Measurements from ENCODE around the gene FBXO21. TPM values are rescaled to one million over a fixed set of nuclear protein-coding genes. Genes with fewer than 3 reads are reported as not detected.

Gene FBXO21
- total and polyA plus RNA-seq, 2 donors (not counting 1 experiment from before 2014, with no cell fraction given), result 28.2 to 55.7 TPM

- Histone ChIP-seq H3K27me3 (replicated peaks in 1 of 4; ENCODE audit: control extremely low read depth in 1 of 4, control insufficient read depth in 3 of 4, insufficient read depth in 4 of 4, low read length in 3 of 4) (no peaks in the 10 kb centered on the region), H3K9ac (ENCODE audit: low read length) (no peak overlapping the region), H3K4me2 (replicated peaks; ENCODE audit: low read depth, low read length, poor library complexity, severe bottlenecking) (no peak overlapping the region), H2AFZ (ENCODE audit: insufficient read depth, low read depth, low read length, poor library complexity, severe bottlenecking) (no peak overlapping the region), H3K79me2 (ENCODE audit: control insufficient read depth, insufficient read depth, low read length) (peaks cover 11% of the 10 kb centered on the region), H3K36me3 (replicated peaks in 1 of 2; ENCODE audit: control extremely low read depth in 1 of 2, control insufficient read depth in 1 of 2, extremely low read depth in 1 of 2, insufficient read depth in 2 of 2, low read length in 1 of 2) (peaks cover 2 to 84% of the 10 kb centered on the region in 2 experiments), H3K4me1 (ENCODE audit: control insufficient read depth in 2 of 2, insufficient read depth in 2 of 2, low read length in 2 of 2) (no peaks in the 10 kb centered on the region), H3K4me3 (ENCODE audit: control extremely low read depth in 1 of 5, extremely low read depth in 1 of 5, insufficient read depth in 1 of 5, low read depth in 2 of 5, low read length in 4 of 5) (no peak overlapping the region), H3K9me3 (ENCODE audit: control extremely low read depth in 1 of 3, control insufficient read depth in 2 of 3, insufficient read depth in 1 of 3, low read length in 2 of 3) (peaks cover 1 to 7% (median 3%) of the 10 kb centered on the region in 3 donors), H4K20me1 (ENCODE audit: control insufficient read depth, insufficient read depth, low read length, poor library complexity, severe bottlenecking) (peaks cover 7% of the 10 kb centered on the region), H3K27ac (ENCODE audit: low read length in 2 of 2) (no peak overlapping the region)
- Mint-ChIP-seq H3K27me3 (no peaks in the 10 kb centered on the region), H3K4me1 (no peaks in the 10 kb centered on the region), H3K4me3 (no peak overlapping the region), H3K27ac (no peak overlapping the region), H3K9me3 (ENCODE audit: insufficient read depth) (no peaks in the 10 kb centered on the region)
- POLR2A ChIA-PET, result no interaction called here
- intact Hi-C loops (cut with micrococcal nuclease), result no loop called here
- no peak for ATAC-seq (ENCODE audit: low read depth)
- 97% methylated on average over 10 of the region's 10 CpGs for WGBS (ENCODE audit: insufficient coverage)
- no peak for TF ChIP-seq EZH2 (IDR thresholded peaks at IDR 0.05; ENCODE audit: borderline replicate concordance, insufficient read depth, low read depth, low read length, poor library complexity, severe bottlenecking)
- TF ChIP-seq CTCF (IDR thresholded peaks at IDR 0.05), result no peak
- DNase-seq, result no peak
- CTCF ChIA-PET, result no interaction called here
Observed at GRCh38 chr12:117178301-117178700, 12.0 kb downstream of the FBXO21 start.

- TF ChIP-seq CTCF (IDR thresholded peaks at IDR 0.05), result no peak
- no peak for TF ChIP-seq EZH2 (IDR thresholded peaks at IDR 0.05; ENCODE audit: borderline replicate concordance, insufficient read depth, low read depth, low read length, poor library complexity, severe bottlenecking)
- Histone ChIP-seq H3K79me2 (ENCODE audit: control insufficient read depth, insufficient read depth, low read length) (no peaks in the 10 kb centered on the region), H3K4me3 (ENCODE audit: control extremely low read depth in 1 of 5, extremely low read depth in 1 of 5, insufficient read depth in 1 of 5, low read depth in 2 of 5, low read length in 4 of 5) (no peak overlapping the region), H2AFZ (ENCODE audit: insufficient read depth, low read depth, low read length, poor library complexity, severe bottlenecking) (no peak overlapping the region), H3K4me2 (replicated peaks; ENCODE audit: low read depth, low read length, poor library complexity, severe bottlenecking) (no peak overlapping the region), H3K27me3 (replicated peaks in 1 of 4; ENCODE audit: control extremely low read depth in 1 of 4, control insufficient read depth in 3 of 4, insufficient read depth in 4 of 4, low read length in 3 of 4) (no peaks in the 10 kb centered on the region), H4K20me1 (ENCODE audit: control insufficient read depth, insufficient read depth, low read length, poor library complexity, severe bottlenecking) (peaks cover 14% of the 10 kb centered on the region), H3K4me1 (ENCODE audit: control insufficient read depth in 2 of 2, insufficient read depth in 2 of 2, low read length in 2 of 2) (no peaks in the 10 kb centered on the region), H3K9me3 (ENCODE audit: control extremely low read depth in 1 of 3, control insufficient read depth in 2 of 3, insufficient read depth in 1 of 3, low read length in 2 of 3) (no peaks in the 10 kb centered on the region), H3K9ac (ENCODE audit: low read length) (no peak overlapping the region), H3K27ac (ENCODE audit: low read length in 2 of 2) (no peak overlapping the region), H3K36me3 (replicated peaks in 1 of 2; ENCODE audit: control extremely low read depth in 1 of 2, control insufficient read depth in 1 of 2, extremely low read depth in 1 of 2, insufficient read depth in 2 of 2, low read length in 1 of 2) (peaks cover 22 to 91% of the 10 kb centered on the region in 2 experiments)
- Mint-ChIP-seq H3K27me3 (no peaks in the 10 kb centered on the region), H3K9me3 (ENCODE audit: insufficient read depth) (no peaks in the 10 kb centered on the region), H3K4me3 (no peak overlapping the region), H3K27ac (no peak overlapping the region), H3K4me1 (no peaks in the 10 kb centered on the region)
- no peak for ATAC-seq (ENCODE audit: low read depth)
- intact Hi-C loops (cut with micrococcal nuclease), result no loop called here
- CTCF ChIA-PET, result no interaction called here
- no peak for DNase-seq
- POLR2A ChIA-PET, result no interaction called here
- WGBS (ENCODE audit: insufficient coverage), result 100% methylated on average over 3 of the region's 3 CpGs
Observed at GRCh38 chr12:117172168-117172567, 18.1 kb downstream of the FBXO21 start.
